ENCODE measurements around the gene RING1.

The RING1 gene

GRCh38 chr6:33207552-33208090 is 679 bp upstream of the RING1 start:
- H3K9me3 ChIP-seq (ENCODE audit: control insufficient read depth in 2 of 2, low read length in 2 of 2): no peaks in the 10 kb centered on the region
- H3K27me3 ChIP-seq (ENCODE audit: control insufficient read depth in 2 of 2, insufficient read depth in 2 of 2, low read length in 2 of 2): peaks cover 0 to 6% of the 10 kb centered on the region in 2 donors
- peak overlapping the region; percentile 87 to 91 for H3K27ac ChIP-seq (ENCODE audit: low read depth in 2 of 2, low read length in 2 of 2)
- H3K4me3 ChIP-seq (ENCODE audit: low read length in 2 of 2): peak overlapping the region; percentile 72 to 90
- H3K36me3 ChIP-seq (ENCODE audit: control insufficient read depth in 2 of 2, insufficient read depth in 2 of 2, low read length in 2 of 2): peaks cover 20 to 22% of the 10 kb centered on the region in 2 donors
- peak overlapping the region; percentile 97 to 98 for H3K9ac ChIP-seq (ENCODE audit: low read depth in 1 of 2, low read length in 2 of 2)
- H3K4me1 ChIP-seq (ENCODE audit: control insufficient read depth in 2 of 2, insufficient read depth in 2 of 2, low read length in 2 of 2): peaks cover 19 to 25% of the 10 kb centered on the region in 2 donors

DNA sequence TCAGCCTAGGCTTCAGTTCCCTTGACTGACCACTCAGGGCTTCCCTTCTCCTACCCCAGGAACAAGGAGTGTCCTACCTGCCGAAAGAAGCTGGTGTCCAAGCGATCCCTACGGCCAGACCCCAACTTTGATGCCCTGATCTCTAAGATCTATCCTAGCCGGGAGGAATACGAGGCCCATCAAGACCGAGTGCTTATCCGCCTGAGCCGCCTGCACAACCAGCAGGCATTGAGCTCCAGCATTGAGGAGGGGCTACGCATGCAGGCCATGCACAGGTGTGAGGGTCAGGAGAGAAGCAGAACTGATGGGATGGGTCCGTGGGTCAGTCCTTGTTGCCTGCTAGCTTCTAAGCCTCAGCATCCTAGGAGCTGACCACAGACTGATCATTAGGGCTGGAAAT is 1.6 kb downstream of the RING1 start:
- Histone ChIP-seq H3K36me3 (ENCODE audit: control insufficient read depth in 2 of 2, insufficient read depth in 2 of 2, low read length in 2 of 2) (peaks cover 6 to 10% of the 10 kb centered on the region in 2 donors), H3K27me3 (ENCODE audit: control insufficient read depth in 2 of 2, insufficient read depth in 2 of 2, low read length in 2 of 2) (peaks cover 9 to 23% of the 10 kb centered on the region in 2 donors), H3K4me3 (ENCODE audit: low read length in 2 of 2) (no peak overlapping the region), H3K9me3 (ENCODE audit: control insufficient read depth in 2 of 2, low read length in 2 of 2) (no peaks in the 10 kb centered on the region), H3K27ac (ENCODE audit: low read depth in 2 of 2, low read length in 2 of 2) (no peak overlapping the region), H3K4me1 (ENCODE audit: control insufficient read depth in 2 of 2, insufficient read depth in 2 of 2, low read length in 2 of 2) (peaks cover 18 to 25% of the 10 kb centered on the region in 2 donors), H3K9ac (ENCODE audit: low read depth in 1 of 2, low read length in 2 of 2) (no peak overlapping the region)

DNA sequence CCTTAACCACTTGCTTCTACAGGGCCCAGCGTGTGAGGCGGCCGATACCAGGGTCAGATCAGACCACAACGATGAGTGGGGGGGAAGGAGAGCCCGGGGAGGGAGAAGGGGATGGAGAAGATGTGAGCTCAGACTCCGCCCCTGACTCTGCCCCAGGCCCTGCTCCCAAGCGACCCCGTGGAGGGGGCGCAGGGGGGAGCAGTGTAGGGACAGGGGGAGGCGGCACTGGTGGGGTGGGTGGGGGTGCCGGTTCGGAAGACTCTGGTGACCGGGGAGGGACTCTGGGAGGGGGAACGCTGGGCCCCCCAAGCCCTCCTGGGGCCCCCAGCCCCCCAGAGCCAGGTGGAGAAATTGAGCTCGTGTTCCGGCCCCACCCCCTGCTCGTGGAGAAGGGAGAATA is 2.8 kb downstream of the RING1 start:
- Histone ChIP-seq H3K9ac (ENCODE audit: low read depth in 1 of 2, low read length in 2 of 2) (no peak overlapping the region), H3K27ac (ENCODE audit: low read depth in 2 of 2, low read length in 2 of 2) (no peak overlapping the region), H3K4me1 (ENCODE audit: control insufficient read depth in 2 of 2, insufficient read depth in 2 of 2, low read length in 2 of 2) (peaks cover 12 to 19% of the 10 kb centered on the region in 2 donors), H3K9me3 (ENCODE audit: control insufficient read depth in 2 of 2, low read length in 2 of 2) (no peaks in the 10 kb centered on the region), H3K36me3 (ENCODE audit: control insufficient read depth in 2 of 2, insufficient read depth in 2 of 2, low read length in 2 of 2) (peaks cover 6 to 10% of the 10 kb centered on the region in 2 donors), H3K4me3 (ENCODE audit: low read length in 2 of 2) (no peak overlapping the region), H3K27me3 (ENCODE audit: control insufficient read depth in 2 of 2, insufficient read depth in 2 of 2, low read length in 2 of 2) (peaks cover 9 to 28% of the 10 kb centered on the region in 2 donors)

DNA sequence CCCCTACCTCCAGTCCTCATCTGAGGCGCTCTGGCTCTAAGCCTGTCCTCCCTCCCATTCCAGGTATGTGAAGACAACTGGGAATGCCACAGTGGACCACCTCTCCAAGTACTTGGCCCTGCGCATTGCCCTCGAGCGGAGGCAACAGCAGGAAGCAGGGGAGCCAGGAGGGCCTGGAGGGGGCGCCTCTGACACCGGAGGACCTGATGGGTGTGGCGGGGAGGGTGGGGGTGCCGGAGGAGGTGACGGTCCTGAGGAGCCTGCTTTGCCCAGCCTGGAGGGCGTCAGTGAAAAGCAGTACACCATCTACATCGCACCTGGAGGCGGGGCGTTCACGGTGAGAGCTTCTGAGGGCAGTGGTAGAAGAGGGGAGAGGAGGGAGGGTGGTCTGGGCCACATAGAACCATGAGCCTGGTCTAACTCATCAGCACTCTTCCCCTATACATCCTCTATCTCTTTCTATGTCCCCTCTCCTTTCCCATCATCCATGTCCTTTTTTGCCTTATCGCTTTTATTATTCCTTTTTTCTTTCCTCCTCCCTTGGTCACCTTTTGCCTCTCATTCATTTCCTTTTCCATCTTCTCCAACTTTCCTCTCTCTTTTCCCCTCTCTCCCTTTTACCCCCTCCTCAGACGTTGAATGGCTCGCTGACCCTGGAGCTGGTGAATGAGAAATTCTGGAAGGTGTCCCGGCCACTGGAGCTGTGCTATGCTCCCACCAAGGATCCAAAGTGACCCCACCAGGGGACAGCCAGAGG is 3.5 kb downstream of the RING1 start:
- no peaks in the 10 kb centered on the region for H3K9me3 ChIP-seq (ENCODE audit: control insufficient read depth in 2 of 2, low read length in 2 of 2)
- H3K27ac ChIP-seq (ENCODE audit: low read depth in 2 of 2, low read length in 2 of 2): no peak overlapping the region
- H3K9ac ChIP-seq (ENCODE audit: low read depth in 1 of 2, low read length in 2 of 2): no peak overlapping the region
- no peak overlapping the region for H3K4me3 ChIP-seq (ENCODE audit: low read length in 2 of 2)
- peaks cover 9 to 28% of the 10 kb centered on the region in 2 donors for H3K27me3 ChIP-seq (ENCODE audit: control insufficient read depth in 2 of 2, insufficient read depth in 2 of 2, low read length in 2 of 2)
- H3K36me3 ChIP-seq (ENCODE audit: control insufficient read depth in 2 of 2, insufficient read depth in 2 of 2, low read length in 2 of 2): peaks cover 6 to 10% of the 10 kb centered on the region in 2 donors
- H3K4me1 ChIP-seq (ENCODE audit: control insufficient read depth in 2 of 2, insufficient read depth in 2 of 2, low read length in 2 of 2): peaks cover 12 to 19% of the 10 kb centered on the region in 2 donors

GRCh38 chr6:33212857-33213165 is 4.5 kb downstream of the RING1 start:
- Histone ChIP-seq H3K27ac (ENCODE audit: low read depth in 2 of 2, low read length in 2 of 2) (peak overlapping the region in 1 of 2 donors; percentile 18), H3K9ac (ENCODE audit: low read depth in 1 of 2, low read length in 2 of 2) (peak overlapping the region in 1 of 2 donors; percentile 47)

DNA sequence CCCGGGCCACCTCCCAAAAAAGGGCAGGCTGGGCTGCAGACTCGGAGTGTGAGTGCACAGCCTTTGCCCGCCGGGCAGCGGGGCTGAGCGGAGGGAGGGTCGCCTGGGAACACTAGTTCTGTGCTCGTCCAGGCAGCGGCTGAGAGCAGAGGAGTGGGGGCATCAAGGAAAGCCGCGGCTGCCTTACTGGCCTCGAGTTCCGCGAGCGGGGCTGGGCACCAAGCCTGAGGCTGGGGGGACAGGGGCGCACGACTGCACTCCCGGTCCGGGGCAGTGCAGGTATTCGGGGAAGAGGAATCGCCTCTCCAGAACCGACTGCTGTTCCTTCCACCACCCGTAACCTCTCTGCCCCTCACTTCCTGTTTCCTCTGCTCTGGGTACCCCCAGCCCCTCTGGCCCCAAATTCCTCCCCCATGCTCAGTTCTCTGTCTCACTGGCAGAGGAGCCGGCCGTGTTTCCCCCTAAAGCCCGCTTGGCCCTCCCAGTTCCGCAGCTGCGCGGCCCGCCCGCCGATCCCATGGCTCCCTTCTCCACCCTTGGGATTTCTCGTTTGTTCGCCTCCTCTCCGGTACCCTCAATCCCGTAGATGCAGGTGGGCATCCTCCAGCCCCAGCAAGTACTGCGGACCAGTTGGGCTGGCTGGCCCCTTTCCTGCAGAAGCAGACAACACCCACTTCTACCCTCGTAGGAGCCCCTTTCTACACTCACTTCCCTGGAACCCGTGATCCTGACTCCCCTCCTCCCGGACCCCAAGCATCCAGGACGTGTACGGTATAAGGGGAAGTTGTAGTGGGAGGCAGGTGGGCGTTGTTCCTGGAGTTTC is 5.1 kb downstream of the RING1 start:
- peaks cover 9 to 16% of the 10 kb centered on the region in 2 donors for H3K4me1 ChIP-seq (ENCODE audit: control insufficient read depth in 2 of 2, insufficient read depth in 2 of 2, low read length in 2 of 2)
- H3K27me3 ChIP-seq (ENCODE audit: control insufficient read depth in 2 of 2, insufficient read depth in 2 of 2, low read length in 2 of 2): peaks cover 9 to 28% of the 10 kb centered on the region in 2 donors
- H3K27ac ChIP-seq (ENCODE audit: low read depth in 2 of 2, low read length in 2 of 2): peak overlapping the region in 1 of 2 donors; percentile 18
- H3K9ac ChIP-seq (ENCODE audit: low read depth in 1 of 2, low read length in 2 of 2): peak overlapping the region in 1 of 2 donors; percentile 47
- peaks cover 6 to 10% of the 10 kb centered on the region in 2 donors for H3K36me3 ChIP-seq (ENCODE audit: control insufficient read depth in 2 of 2, insufficient read depth in 2 of 2, low read length in 2 of 2)
- peak overlapping the region; percentile 55 to 63 for H3K4me3 ChIP-seq (ENCODE audit: low read length in 2 of 2)
- H3K9me3 ChIP-seq (ENCODE audit: control insufficient read depth in 2 of 2, low read length in 2 of 2): no peaks in the 10 kb centered on the region

More at GRCh38 chr6:33212857-33213165, 4.5 kb downstream of the RING1 start:
- H3K4me1 ChIP-seq (ENCODE audit: control insufficient read depth in 2 of 2, insufficient read depth in 2 of 2, low read length in 2 of 2): peaks cover 9 to 16% of the 10 kb centered on the region in 2 donors
- H3K4me3 ChIP-seq (ENCODE audit: low read length in 2 of 2): peak overlapping the region; percentile 55 to 63
- peaks cover 6 to 10% of the 10 kb centered on the region in 2 donors for H3K36me3 ChIP-seq (ENCODE audit: control insufficient read depth in 2 of 2, insufficient read depth in 2 of 2, low read length in 2 of 2)
- no peaks in the 10 kb centered on the region for H3K9me3 ChIP-seq (ENCODE audit: control insufficient read depth in 2 of 2, low read length in 2 of 2)
- H3K27me3 ChIP-seq (ENCODE audit: control insufficient read depth in 2 of 2, insufficient read depth in 2 of 2, low read length in 2 of 2): peaks cover 9 to 28% of the 10 kb centered on the region in 2 donors

GRCh38 chr6:33213989-33214335 is 5.7 kb downstream of the RING1 start:
- Histone ChIP-seq H3K4me1 (ENCODE audit: control insufficient read depth in 2 of 2, insufficient read depth in 2 of 2, low read length in 2 of 2) (peaks cover 5 to 12% of the 10 kb centered on the region in 2 donors), H3K36me3 (ENCODE audit: control insufficient read depth in 2 of 2, insufficient read depth in 2 of 2, low read length in 2 of 2) (peaks cover 6 to 10% of the 10 kb centered on the region in 2 donors), H3K4me3 (ENCODE audit: low read length in 2 of 2) (peak overlapping the region; percentile 55 to 63), H3K9me3 (ENCODE audit: control insufficient read depth in 2 of 2, low read length in 2 of 2) (no peaks in the 10 kb centered on the region), H3K9ac (ENCODE audit: low read depth in 1 of 2, low read length in 2 of 2) (peak overlapping the region in 1 of 2 donors; percentile 47), H3K27me3 (ENCODE audit: control insufficient read depth in 2 of 2, insufficient read depth in 2 of 2, low read length in 2 of 2) (peaks cover 9 to 28% of the 10 kb centered on the region in 2 donors), H3K27ac (ENCODE audit: low read depth in 2 of 2, low read length in 2 of 2) (no peak overlapping the region)

- Histone ChIP-seq H3K27me3 (ENCODE audit: control insufficient read depth in 2 of 2, insufficient read depth in 2 of 2, low read length in 2 of 2) (peaks cover 9 to 28% of the 10 kb centered on the region in 2 donors), H3K4me1 (ENCODE audit: control insufficient read depth in 2 of 2, insufficient read depth in 2 of 2, low read length in 2 of 2) (peaks cover 5 to 12% of the 10 kb centered on the region in 2 donors), H3K9me3 (ENCODE audit: control insufficient read depth in 2 of 2, low read length in 2 of 2) (no peaks in the 10 kb centered on the region), H3K27ac (ENCODE audit: low read depth in 2 of 2, low read length in 2 of 2) (no peak overlapping the region), H3K4me3 (ENCODE audit: low read length in 2 of 2) (no peak overlapping the region), H3K9ac (ENCODE audit: low read depth in 1 of 2, low read length in 2 of 2) (no peak overlapping the region), H3K36me3 (ENCODE audit: control insufficient read depth in 2 of 2, insufficient read depth in 2 of 2, low read length in 2 of 2) (peaks cover 0 to 3% of the 10 kb centered on the region in 2 donors)
Measured at GRCh38 chr6:33215271-33216116, 7.2 kb downstream of the RING1 start.

DNA sequence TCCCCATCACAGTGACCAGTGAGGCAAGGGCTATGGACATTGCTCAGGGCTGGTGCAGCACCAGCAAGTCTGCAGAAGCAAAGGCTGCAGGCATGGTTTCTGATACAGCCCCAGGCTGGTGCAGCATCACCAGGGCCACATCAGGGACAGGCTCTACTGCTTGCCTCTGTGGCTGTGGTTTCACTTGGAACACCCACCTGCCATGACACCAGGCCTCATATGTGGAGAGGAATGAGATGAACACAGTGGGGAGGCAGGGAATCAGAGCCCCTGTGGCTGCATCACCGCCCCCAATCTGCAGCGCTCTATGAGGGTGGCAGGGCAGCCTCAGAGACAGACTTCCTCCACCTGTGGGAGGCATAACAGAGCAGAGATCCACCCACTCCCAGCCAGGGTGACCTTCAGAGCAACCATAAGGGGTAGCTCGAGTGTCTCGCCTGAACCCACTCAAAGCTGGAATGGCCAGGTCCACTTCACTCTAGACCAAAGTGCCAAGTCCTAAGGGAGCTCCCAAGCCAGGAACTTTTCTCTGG is 7.9 kb downstream of the RING1 start:
- H3K27me3 ChIP-seq (ENCODE audit: control insufficient read depth in 2 of 2, insufficient read depth in 2 of 2, low read length in 2 of 2): peaks cover 9 to 28% of the 10 kb centered on the region in 2 donors
- no peak overlapping the region for H3K4me3 ChIP-seq (ENCODE audit: low read length in 2 of 2)
- H3K4me1 ChIP-seq (ENCODE audit: control insufficient read depth in 2 of 2, insufficient read depth in 2 of 2, low read length in 2 of 2): peaks cover 5 to 12% of the 10 kb centered on the region in 2 donors
- H3K9ac ChIP-seq (ENCODE audit: low read depth in 1 of 2, low read length in 2 of 2): no peak overlapping the region
- H3K36me3 ChIP-seq (ENCODE audit: control insufficient read depth in 2 of 2, insufficient read depth in 2 of 2, low read length in 2 of 2): no peaks in the 10 kb centered on the region
- H3K9me3 ChIP-seq (ENCODE audit: control insufficient read depth in 2 of 2, low read length in 2 of 2): no peaks in the 10 kb centered on the region
- no peak overlapping the region for H3K27ac ChIP-seq (ENCODE audit: low read depth in 2 of 2, low read length in 2 of 2)

Measured in mucosa of rectum (tissue), 2 donors.